GM12875 (cell line): ENCODE results near the gene SEPTIN10.

ENCODE experiments used
- H3K4me3 ChIP-seq: one replicate; pipeline ENCODE4 v1.5.1; 2011; ENCODE audit warnings: low read depth, low read length, control low read depth
- CTCF ChIP-seq: IDR thresholded peaks from 2 replicates; pipeline ENCODE4 v1.5.1; 2011; ENCODE audit warnings: low read depth, mild to moderate bottlenecking, control low read depth, inconsistent platforms, low read length, moderate library complexity, borderline replicate concordance; ENCODE audit not compliant: insufficient read depth

SEPTIN10 gene

GRCh38 chr2:109512076-109512475 is 101.7 kb downstream of the SEPTIN10 start:
- H3K4me3 ChIP-seq = no peak overlapping the region
- no peak for TF ChIP-seq CTCF

GRCh38 chr2:109511168-109511567 is 102.6 kb downstream of the SEPTIN10 start:
- no peak for TF ChIP-seq CTCF
- no peak overlapping the region for H3K4me3 ChIP-seq

GRCh38 chr2:109510136-109511028 is 103.4 kb downstream of the SEPTIN10 start:
- peak; percentile 97 for TF ChIP-seq CTCF
- no peak overlapping the region for H3K4me3 ChIP-seq

GRCh38 chr2:109508556-109508955 is 105.2 kb downstream of the SEPTIN10 start:
- no peak for TF ChIP-seq CTCF
- no peak overlapping the region for H3K4me3 ChIP-seq

- no peak for TF ChIP-seq CTCF
- no peak overlapping the region for H3K4me3 ChIP-seq
Measured at GRCh38 chr2:109507828-109508227, 105.9 kb downstream of the SEPTIN10 start.

GRCh38 chr2:109507217-109507616 is 106.5 kb downstream of the SEPTIN10 start:
- TF ChIP-seq CTCF = no peak
- H3K4me3 ChIP-seq = no peak overlapping the region

GRCh38 chr2:109503191-109503590 is 110.6 kb downstream of the SEPTIN10 start:
- no peak for TF ChIP-seq CTCF
- no peak overlapping the region for H3K4me3 ChIP-seq
